HepG2 (cell line): ENCODE results near the gene CDK18. TPM values are rescaled to one million over a fixed set of nuclear protein-coding genes. Genes with fewer than 3 reads are reported as not detected.
A peak's percentile ranks its signal among the peaks of the same experiment; 100 is the strongest.

ENCODE experiments used
- CCDC6 ChIP-seq: sonication (generic); formaldehyde crosslinking; IDR thresholded peaks from 2 replicates; pipeline ENCODE4 v1.8.1; 2022; ENCODE audit warnings: mild to moderate bottlenecking, missing genetic modification reagents, moderate library complexity
- DBP ChIP-seq: sonication (generic); formaldehyde crosslinking; IDR thresholded peaks from 2 replicates; pipeline ENCODE4 v1.4.0; 2020; ENCODE audit warnings: missing genetic modification reagents; ENCODE audit errors: not compliant biosample characterization
- ELK4 ChIP-seq: sonication (generic); formaldehyde crosslinking; IDR thresholded peaks from 2 replicates; pipeline ENCODE4 v1.9.0; 2021; ENCODE audit warnings: missing genetic modification reagents, borderline replicate concordance
- ERF ChIP-seq: IDR thresholded peaks from 2 replicates; pipeline ENCODE4 v1.6.1; 2018; ENCODE audit warnings: missing biosample characterization, missing genetic modification reagents
- IRF9 ChIP-seq: sonication (generic); formaldehyde crosslinking; IDR thresholded peaks from 2 replicates; pipeline ENCODE4 v1.8.0; 2022; ENCODE audit warnings: missing genetic modification reagents, mild to moderate bottlenecking, borderline replicate concordance
- NCOA1 ChIP-seq: sonication (generic); formaldehyde crosslinking; IDR thresholded peaks from 2 replicates; pipeline ENCODE4 v1.9.0; 2021; ENCODE audit warnings: missing genetic modification reagents
- RBFOX2 ChIP-seq: fragments of 200-400 bp; formaldehyde crosslinking; IDR thresholded peaks from 2 replicates; pipeline ENCODE4 v1.6.1; 2017; ENCODE audit warnings: low read depth, mild to moderate bottlenecking, low read length
- YEATS2 ChIP-seq: sonication (generic); formaldehyde crosslinking; IDR thresholded peaks from 2 replicates; pipeline ENCODE4 v1.4.0; 2020; ENCODE audit warnings: missing genetic modification reagents, borderline replicate concordance
- ZBTB26 ChIP-seq: IDR thresholded peaks from 2 replicates; pipeline ENCODE4 v1.6.1; 2016; ENCODE audit warnings: missing compliant biosample characterization, missing genetic modification reagents, borderline replicate concordance
- ZMAT3 ChIP-seq: sonication (generic); formaldehyde crosslinking; conservative IDR thresholded peaks from 2 replicates; pipeline ENCODE4 v1.7.0; 2021; ENCODE audit warnings: missing genetic modification reagents
- ZMYM4 ChIP-seq: sonication (generic); formaldehyde crosslinking; IDR thresholded peaks from 2 replicates; pipeline ENCODE4 v1.8.1; 2023; ENCODE audit warnings: mild to moderate bottlenecking, missing genetic modification reagents
- ZNF138 ChIP-seq: sonication (generic); formaldehyde crosslinking; IDR thresholded peaks from 2 replicates; pipeline ENCODE4 v1.5.0; 2020; ENCODE audit warnings: mild to moderate bottlenecking, low read depth, missing genetic modification reagents
- ZNF142 ChIP-seq: sonication (generic); formaldehyde crosslinking; IDR thresholded peaks from 2 replicates; pipeline ENCODE4 v1.4.0; 2020; ENCODE audit warnings: missing genetic modification reagents
- ZNF30 ChIP-seq: sonication (generic); formaldehyde crosslinking; IDR thresholded peaks from 2 replicates; pipeline ENCODE4 v1.5.0; 2020; ENCODE audit warnings: mild to moderate bottlenecking, missing genetic modification reagents
- ZNF605 ChIP-seq: sonication (generic); formaldehyde crosslinking; IDR thresholded peaks from 2 replicates; pipeline ENCODE4 v1.8.0; 2022; ENCODE audit warnings: mild to moderate bottlenecking, missing genetic modification reagents
- ZNF737 ChIP-seq: sonication (generic); formaldehyde crosslinking; IDR thresholded peaks from 2 replicates; pipeline ENCODE4 v1.5.0; 2020; ENCODE audit warnings: missing genetic modification reagents, mild to moderate bottlenecking, borderline replicate concordance
- ZNF782 ChIP-seq: sonication (generic); formaldehyde crosslinking; IDR thresholded peaks from 2 replicates; pipeline ENCODE4 v1.4.0; 2020; ENCODE audit warnings: missing genetic modification reagents, mild to moderate bottlenecking, borderline replicate concordance
- ZSCAN20 ChIP-seq: sonication (generic); formaldehyde crosslinking; IDR thresholded peaks from 2 replicates; pipeline ENCODE4 v1.4.0; 2020; ENCODE audit warnings: missing genetic modification reagents, mild to moderate bottlenecking, borderline replicate concordance
- polyA plus RNA-seq, 8 experiments: library from polyadenylated mRNA; depleted of rRNA in 3 of 8; stranded (reverse) in 7 of 8; unstranded in 1 of 8; fragments of >200 nt; fragmentation: Illumina TruSeq in 4 of 8; extraction: Trizol in 4 of 8; gene quantifications; 2 replicates each; pipeline versions ENCODE4 v1.2.1 to v1.2.3, GENCODE V29; 2011 to 2016; ENCODE audit warnings: low read depth in 4 of 8, missing spikeins in 1 of 8, mixed read lengths in 1 of 8; ENCODE audit not compliant: insufficient read depth in 1 of 8
- total RNA-seq, 5 experiments: library from RNA; depleted of rRNA; stranded (reverse); fragments of >200 nt; fragmentation: Illumina TruSeq; extraction: Trizol; gene quantifications; 2 replicates each; pipeline ENCODE4 v1.2.3, GENCODE V29; 2016; ENCODE audit warnings: low read depth in 1 of 5

Gene CDK18
- total and polyA plus RNA-seq, 2 of the 13 experiments (the other 11 are each of a cell fraction or from before 2014, with no cell fraction given), result 6.4 to 38.8 TPM

- no peak for TF ChIP-seq ZNF142 (CRISPR knock-in tag)
- peak; percentile 75 for TF ChIP-seq ERF (CRISPR knock-in tag)
- no peak for TF ChIP-seq RBFOX2
- no peak for TF ChIP-seq ZMAT3 (CRISPR knock-in tag)
- no peak for TF ChIP-seq ZSCAN20 (CRISPR knock-in tag)
- TF ChIP-seq DBP (CRISPR knock-in tag), result no peak
- TF ChIP-seq IRF9 (CRISPR knock-in tag), result no peak
- TF ChIP-seq ZNF605 (CRISPR knock-in tag), result peak; percentile 61; the same call in 1 of the 2 replicates
- peak; percentile 56; the same call in 1 of the 2 replicates for TF ChIP-seq ZNF782 (CRISPR knock-in tag)
- TF ChIP-seq ZBTB26, result 0 out of 2 replicates have a peak, but pooled peaks have one; percentile 33
- TF ChIP-seq ZNF138 (CRISPR knock-in tag), result no peak
- TF ChIP-seq ELK4 (CRISPR knock-in tag), result no peak
- peak; percentile 47; the same call in 1 of the 2 replicates for TF ChIP-seq CCDC6 (CRISPR knock-in tag)
- TF ChIP-seq ZNF737 (CRISPR knock-in tag), result no peak
- TF ChIP-seq NCOA1 (CRISPR knock-in tag), result no peak
- TF ChIP-seq YEATS2 (CRISPR knock-in tag), result peak; percentile 59; the same call in 1 of the 2 replicates
- TF ChIP-seq ZMYM4 (CRISPR knock-in tag), result peak; percentile 73
- no peak for TF ChIP-seq ZNF30
Measured at GRCh38 chr1:205484985-205485967, 19.2 kb upstream of the CDK18 start (continued).
